Spleen (tissue), 11 donors: ENCODE results near the gene WDR64. TPM values are rescaled to one million over a fixed set of nuclear protein-coding genes. Genes with fewer than 3 reads are reported as not detected.

Source experiments
- DNase-seq: peaks from one replicate; pipeline ENCODE4 v3.0.0-alpha.2; 2020
- H3K27ac ChIP-seq, 8 donors: fragments of 200-600 bp; sonication (generic) in 7 of 8; 1 replicate in 4 of 8; 2 replicates in 4 of 8; pipeline versions ENCODE4 v1.5.0 to v1.8.0; 2016 to 2021; ENCODE audit warnings: inconsistent platforms in 4 of 8, mild to moderate bottlenecking in 4 of 8, moderate library complexity in 1 of 8
- H3K27me3 ChIP-seq, 7 donors: fragments of 200-600 bp; sonication (generic) in 6 of 7; replicated peaks in 1 of 7; 1 replicate in 4 of 7; 2 replicates in 3 of 7; pipeline versions ENCODE4 v1.5.0 to v1.8.0; 2016 to 2021; ENCODE audit warnings: inconsistent platforms in 3 of 7, mild to moderate bottlenecking in 1 of 7
- H3K36me3 ChIP-seq, 6 donors: fragments of 200-600 bp; sonication (generic) in 5 of 6; 1 replicate in 4 of 6; 2 replicates in 2 of 6; pipeline versions ENCODE4 v1.5.0 to v1.8.0; 2016 to 2021; ENCODE audit warnings: inconsistent platforms in 2 of 6
- H3K4me1 ChIP-seq, 6 donors: fragments of 200-600 bp; sonication (generic) in 5 of 6; 1 replicate in 3 of 6; 2 replicates in 3 of 6; pipeline versions ENCODE4 v1.5.0 to v1.8.0; 2016 to 2021; ENCODE audit warnings: inconsistent platforms in 3 of 6
- H3K4me3 ChIP-seq, 8 donors: fragments of 200-600 bp; sonication (generic) in 7 of 8; 1 replicate in 4 of 8; 2 replicates in 4 of 8; pipeline versions ENCODE4 v1.5.0 to v1.8.0; 2016 to 2021; ENCODE audit warnings: inconsistent platforms in 4 of 8, mild to moderate bottlenecking in 4 of 8, moderate library complexity in 2 of 8
- H3K9me3 ChIP-seq, 8 donors: fragments of 200-600 bp; sonication (generic) in 7 of 8; 1 replicate in 4 of 8; 2 replicates in 4 of 8; pipeline versions ENCODE4 v1.5.0 to v1.8.0; 2016 to 2021; ENCODE audit warnings: inconsistent platforms in 4 of 8
- POLR2A ChIP-seq, 3 donors: fragments of 450-650 bp; IDR thresholded peaks; one replicate each; pipeline ENCODE4 v1.5.1; 2017; ENCODE audit warnings: antibody characterized with exemption in 3 of 3, mild to moderate bottlenecking in 1 of 3
- POLR2AphosphoS5 ChIP-seq, 3 donors: sonication (generic); formaldehyde crosslinking; IDR thresholded peaks; one replicate each; pipeline ENCODE4 v1.5.1; 2017; ENCODE audit warnings: antibody characterized with exemption in 3 of 3
- WGBS, 5 donors: extraction: QIAGEN DNeasy Blood & Tissue Kit in 3 of 5; methylation state at CpG; one replicate each; pipeline versions ENCODE4 v1.1.5 to v1.1.7; 2013 to 2018; 5-methylcytosine and 5-hydroxymethylcytosine counted together
- intact Hi-C: fragments of 100-400 bp; cut with DNase I; formaldehyde crosslinking; loops from one replicate; pipeline ENCODE4 v1.15.0; 2023; ENCODE audit warnings: low total_unique reads
- polyA plus RNA-seq, 3 donors: library from polyadenylated mRNA; stranded (reverse); fragments of 200-250 nt; gene quantifications; one replicate each; pipeline ENCODE4 v1.2.1, GENCODE V29; 2013
- total RNA-seq, 7 donors: library from RNA; depleted of rRNA in 3 of 7; stranded (reverse); fragments of >200 nt in 3 of 7; fragmentation: NEBNext Ultra II Directional in 4 of 7; extraction: Animal tissue kit (Norgen Biotek cat#: 25700) in 4 of 7; gene quantifications; one replicate each; pipeline versions ENCODE4 v1.1.0 to v1.2.1, GENCODE V29; 2016 to 2021
- TF ChIP-seq, protein P1 (sequence below), 11 experiments: fragments of 200-600 bp in 7 of 11; fragments of 450-650 bp in 4 of 11; sonication (generic) in 4 of 11; IDR thresholded peaks in 8 of 11; conservative IDR thresholded peaks in 3 of 11; 1 replicate in 7 of 11; 2 replicates in 4 of 11; pipeline versions ENCODE4 v1.4.0 to v1.8.0; 2016 to 2021; ENCODE audit warnings: antibody characterized with exemption in 11 of 11, inconsistent platforms in 4 of 11, mild to moderate bottlenecking in 1 of 11
- donor health status: healthy with polysubstance abuse.
- donor health status: DM: no; HTN: no; CAD: no; lungs with moderate emphysema.
- donor health status: DM: no; HTN: no; CAD: no.
- donor health status: Bipolar disorder and iron deficiency.
- donor health status: healthy.
- donor health status: DM: no; HTN: no; CAD: no.
- donor health status: DM: yes; HTN: yes; CAD: no.

The WDR64 gene
- total and polyA plus RNA-seq, 10 donors, result 0.03 to 0.55 (median 0.26) TPM; not detected in 3

DNA sequence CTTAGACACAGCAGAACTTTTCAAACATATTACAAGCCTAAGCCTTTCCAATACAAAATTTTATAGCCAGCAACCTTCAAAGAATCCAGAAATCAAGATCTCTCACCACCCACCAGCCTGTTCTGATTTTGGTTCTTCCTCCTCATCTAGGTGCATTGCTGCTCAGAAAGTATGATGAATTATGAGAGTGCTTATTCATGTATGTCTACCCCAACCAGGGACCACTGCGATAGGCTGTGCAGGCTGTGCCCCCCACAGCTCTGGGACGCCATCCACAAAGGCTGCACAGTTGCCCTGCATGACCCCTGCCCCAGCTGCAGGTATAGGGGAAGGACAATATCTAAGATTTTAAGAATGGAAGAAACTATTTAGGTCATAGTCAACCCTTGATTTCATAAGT is 55.4 kb downstream of the WDR64 start:
- 46 to 92% (median 88%) methylated on average over 2 of the region's 2 CpGs for WGBS, 5 donors
- H3K4me3 ChIP-seq, result no peak overlapping the region
- H3K9me3 ChIP-seq, result no peaks in the 10 kb centered on the region
- DNase-seq, result no peak
- no peaks in the 10 kb centered on the region for H3K36me3 ChIP-seq
- no peaks in the 10 kb centered on the region for H3K4me1 ChIP-seq
- H3K27ac ChIP-seq, result no peak overlapping the region
- no peaks in the 10 kb centered on the region for H3K27me3 ChIP-seq
- intact Hi-C loops, result no loop called here
- TF ChIP-seq POLR2AphosphoS5 (IDR thresholded peaks at IDR 0.05) (no peak), POLR2A (IDR thresholded peaks at IDR 0.05) (no peak)
- TF ChIP-seq, protein P1, sequence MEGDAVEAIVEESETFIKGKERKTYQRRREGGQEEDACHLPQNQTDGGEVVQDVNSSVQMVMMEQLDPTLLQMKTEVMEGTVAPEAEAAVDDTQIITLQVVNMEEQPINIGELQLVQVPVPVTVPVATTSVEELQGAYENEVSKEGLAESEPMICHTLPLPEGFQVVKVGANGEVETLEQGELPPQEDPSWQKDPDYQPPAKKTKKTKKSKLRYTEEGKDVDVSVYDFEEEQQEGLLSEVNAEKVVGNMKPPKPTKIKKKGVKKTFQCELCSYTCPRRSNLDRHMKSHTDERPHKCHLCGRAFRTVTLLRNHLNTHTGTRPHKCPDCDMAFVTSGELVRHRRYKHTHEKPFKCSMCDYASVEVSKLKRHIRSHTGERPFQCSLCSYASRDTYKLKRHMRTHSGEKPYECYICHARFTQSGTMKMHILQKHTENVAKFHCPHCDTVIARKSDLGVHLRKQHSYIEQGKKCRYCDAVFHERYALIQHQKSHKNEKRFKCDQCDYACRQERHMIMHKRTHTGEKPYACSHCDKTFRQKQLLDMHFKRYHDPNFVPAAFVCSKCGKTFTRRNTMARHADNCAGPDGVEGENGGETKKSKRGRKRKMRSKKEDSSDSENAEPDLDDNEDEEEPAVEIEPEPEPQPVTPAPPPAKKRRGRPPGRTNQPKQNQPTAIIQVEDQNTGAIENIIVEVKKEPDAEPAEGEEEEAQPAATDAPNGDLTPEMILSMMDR (IDR thresholded peaks at IDR 0.05 in 8 of 11, conservative IDR thresholded peaks at IDR 0.05 in 3 of 11), result no peak

DNA sequence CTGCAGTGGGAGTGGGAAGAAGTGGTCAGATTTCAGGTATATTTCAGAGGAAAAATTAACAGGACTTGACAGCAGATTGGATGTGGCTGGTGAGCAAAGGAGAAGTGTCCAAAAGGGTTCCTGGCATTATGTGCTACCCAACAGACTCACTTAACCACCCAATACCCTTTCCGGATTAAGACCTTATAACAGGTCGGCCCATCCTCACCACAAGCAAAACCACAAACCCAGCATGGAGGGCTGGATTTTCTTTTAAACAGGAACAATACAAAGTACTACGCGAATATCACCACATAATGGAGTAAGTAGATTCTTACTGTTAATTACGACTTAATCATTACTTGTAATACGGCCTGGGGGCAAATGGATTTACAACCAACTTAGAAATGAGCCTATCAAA is 59.2 kb downstream of the WDR64 start:
- intact Hi-C loops, result no loop called here
- no peaks in the 10 kb centered on the region for H3K4me1 ChIP-seq
- DNase-seq, result no peak
- no peaks in the 10 kb centered on the region for H3K27me3 ChIP-seq
- no peak overlapping the region for H3K27ac ChIP-seq
- no peak overlapping the region for H3K4me3 ChIP-seq
- TF ChIP-seq POLR2AphosphoS5 (IDR thresholded peaks at IDR 0.05) (no peak), POLR2A (IDR thresholded peaks at IDR 0.05) (no peak)
- TF ChIP-seq, protein P1 (IDR thresholded peaks at IDR 0.05 in 8 of 11, conservative IDR thresholded peaks at IDR 0.05 in 3 of 11), result no peak
- 68 to 83% (median 74%) methylated on average over 6 of the region's 6 CpGs for WGBS, 5 donors
- no peaks in the 10 kb centered on the region for H3K36me3 ChIP-seq
- no peaks in the 10 kb centered on the region for H3K9me3 ChIP-seq

DNA sequence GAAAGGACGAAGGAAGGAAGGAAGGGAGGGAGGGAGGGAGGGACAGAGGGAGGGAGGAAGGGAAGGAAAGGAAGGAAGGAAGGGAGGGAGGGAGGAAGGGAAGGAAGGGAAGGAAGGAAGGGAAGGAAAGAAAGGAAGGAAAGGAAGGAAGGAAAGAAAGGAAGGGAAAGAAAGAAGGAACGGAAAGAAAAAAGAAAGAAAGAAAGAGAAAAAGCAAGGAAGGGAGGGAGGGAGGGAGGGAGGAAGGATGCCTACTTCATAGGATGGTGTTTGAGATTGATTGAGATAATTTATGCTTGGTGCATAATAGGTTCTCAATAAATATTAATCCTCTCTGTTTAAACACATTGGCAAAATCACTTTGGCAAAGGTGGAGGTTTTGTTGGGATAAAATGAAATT is 61.2 kb downstream of the WDR64 start:
- no peak overlapping the region for H3K27ac ChIP-seq
- H3K4me1 ChIP-seq, result no peaks in the 10 kb centered on the region
- no peaks in the 10 kb centered on the region for H3K9me3 ChIP-seq
- TF ChIP-seq, protein P1 (IDR thresholded peaks at IDR 0.05 in 8 of 11, conservative IDR thresholded peaks at IDR 0.05 in 3 of 11), result no peak
- no peak for TF ChIP-seq POLR2A (IDR thresholded peaks at IDR 0.05)
- no peak for TF ChIP-seq POLR2AphosphoS5 (IDR thresholded peaks at IDR 0.05)
- 45 to 60% (median 52%) methylated on average over 2 of the region's 2 CpGs for WGBS, 5 donors
- intact Hi-C loops, result no loop called here
- H3K4me3 ChIP-seq, result no peak overlapping the region
- H3K27me3 ChIP-seq, result no peaks in the 10 kb centered on the region
- H3K36me3 ChIP-seq, result no peaks in the 10 kb centered on the region
- no peak for DNase-seq

DNA sequence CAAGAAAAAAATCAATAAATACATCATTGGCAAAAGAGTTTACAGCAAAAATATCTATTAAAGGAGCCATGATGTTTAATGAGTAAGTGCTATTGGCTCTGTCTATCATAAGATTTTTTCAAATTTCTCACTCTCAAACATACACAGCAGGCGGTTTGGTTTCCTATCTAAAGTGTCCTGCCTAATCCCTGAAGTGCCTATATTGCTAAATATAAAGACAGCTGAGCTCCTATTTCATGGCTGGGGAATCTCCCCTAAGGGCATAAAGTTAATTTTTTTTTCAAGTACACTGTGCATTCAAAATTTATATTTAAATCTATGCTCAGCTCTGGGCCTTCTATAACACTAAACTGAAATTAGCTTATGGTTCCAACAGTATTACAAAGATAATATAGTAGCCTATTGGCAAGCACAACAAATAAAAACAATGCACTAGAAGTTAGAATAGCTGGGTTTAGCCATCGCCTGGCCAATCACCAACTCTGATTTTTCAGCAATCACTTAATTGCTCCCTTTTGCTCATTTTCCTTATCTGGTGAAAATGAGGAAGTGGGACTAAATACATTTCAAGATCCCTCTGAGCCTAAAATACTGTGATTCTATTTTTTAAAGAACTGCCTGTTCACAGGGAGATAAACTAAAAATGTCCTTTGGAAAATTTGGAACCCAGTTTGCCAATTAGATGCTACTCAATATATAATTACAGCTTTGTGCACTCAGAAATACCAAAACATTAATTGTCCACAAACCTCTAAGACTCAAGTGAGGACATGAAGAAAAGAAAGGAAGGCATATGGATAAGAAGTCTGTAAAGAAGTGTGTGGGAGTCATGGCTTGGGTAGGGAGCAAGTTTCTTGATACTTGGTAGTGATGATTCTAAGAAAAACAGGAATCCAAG is 62.5 kb downstream of the WDR64 start:
- intact Hi-C loops, result no loop called here
- Histone ChIP-seq H3K27me3 (no peaks in the 10 kb centered on the region), H3K4me3 (no peak overlapping the region), H3K27ac (no peak overlapping the region), H3K36me3 (no peaks in the 10 kb centered on the region), H3K9me3 (no peaks in the 10 kb centered on the region), H3K4me1 (no peaks in the 10 kb centered on the region)
- WGBS, 5 donors, result 77 to 88% (median 81%) methylated on average over 2 of the region's 2 CpGs
- no peak for DNase-seq
- TF ChIP-seq POLR2AphosphoS5 (IDR thresholded peaks at IDR 0.05) (no peak), POLR2A (IDR thresholded peaks at IDR 0.05) (no peak)
- TF ChIP-seq, protein P1 (IDR thresholded peaks at IDR 0.05 in 8 of 11, conservative IDR thresholded peaks at IDR 0.05 in 3 of 11), result no peak
